Spleen (tissue), 11 donors: ENCODE measurements around the gene EYS. TPM values are rescaled to one million over a fixed set of nuclear protein-coding genes. Genes with fewer than 3 reads are reported as not detected.

Experiments
- DNase-seq: peaks from one replicate; pipeline ENCODE4 v3.0.0-alpha.2; 2020
- H3K27ac ChIP-seq, 8 donors: fragments of 200-600 bp; sonication (generic) in 7 of 8; 1 replicate in 4 of 8; 2 replicates in 4 of 8; pipeline versions ENCODE4 v1.5.0 to v1.8.0; 2016 to 2021; ENCODE audit warnings: inconsistent platforms in 4 of 8, mild to moderate bottlenecking in 4 of 8, moderate library complexity in 1 of 8
- H3K27me3 ChIP-seq, 7 donors: fragments of 200-600 bp; sonication (generic) in 6 of 7; replicated peaks in 1 of 7; 1 replicate in 4 of 7; 2 replicates in 3 of 7; pipeline versions ENCODE4 v1.5.0 to v1.8.0; 2016 to 2021; ENCODE audit warnings: inconsistent platforms in 3 of 7, mild to moderate bottlenecking in 1 of 7
- H3K36me3 ChIP-seq, 6 donors: fragments of 200-600 bp; sonication (generic) in 5 of 6; 1 replicate in 4 of 6; 2 replicates in 2 of 6; pipeline versions ENCODE4 v1.5.0 to v1.8.0; 2016 to 2021; ENCODE audit warnings: inconsistent platforms in 2 of 6
- H3K4me1 ChIP-seq, 6 donors: fragments of 200-600 bp; sonication (generic) in 5 of 6; 1 replicate in 3 of 6; 2 replicates in 3 of 6; pipeline versions ENCODE4 v1.5.0 to v1.8.0; 2016 to 2021; ENCODE audit warnings: inconsistent platforms in 3 of 6
- H3K4me3 ChIP-seq, 8 donors: fragments of 200-600 bp; sonication (generic) in 7 of 8; 1 replicate in 4 of 8; 2 replicates in 4 of 8; pipeline versions ENCODE4 v1.5.0 to v1.8.0; 2016 to 2021; ENCODE audit warnings: inconsistent platforms in 4 of 8, mild to moderate bottlenecking in 4 of 8, moderate library complexity in 2 of 8
- H3K9me3 ChIP-seq, 8 donors: fragments of 200-600 bp; sonication (generic) in 7 of 8; 1 replicate in 4 of 8; 2 replicates in 4 of 8; pipeline versions ENCODE4 v1.5.0 to v1.8.0; 2016 to 2021; ENCODE audit warnings: inconsistent platforms in 4 of 8
- POLR2A ChIP-seq, 3 donors: fragments of 450-650 bp; IDR thresholded peaks; one replicate each; pipeline ENCODE4 v1.5.1; 2017; ENCODE audit warnings: antibody characterized with exemption in 3 of 3, mild to moderate bottlenecking in 1 of 3
- POLR2AphosphoS5 ChIP-seq, 3 donors: sonication (generic); formaldehyde crosslinking; IDR thresholded peaks; one replicate each; pipeline ENCODE4 v1.5.1; 2017; ENCODE audit warnings: antibody characterized with exemption in 3 of 3
- WGBS, 5 donors: extraction: QIAGEN DNeasy Blood & Tissue Kit in 3 of 5; methylation state at CpG; one replicate each; pipeline versions ENCODE4 v1.1.5 to v1.1.7; 2013 to 2018; 5-methylcytosine and 5-hydroxymethylcytosine counted together
- intact Hi-C: fragments of 100-400 bp; cut with DNase I; formaldehyde crosslinking; loops from one replicate; pipeline ENCODE4 v1.15.0; 2023; ENCODE audit warnings: low total_unique reads
- polyA plus RNA-seq, 3 donors: library from polyadenylated mRNA; stranded (reverse); fragments of 200-250 nt; gene quantifications; one replicate each; pipeline ENCODE4 v1.2.1, GENCODE V29; 2013
- total RNA-seq, 7 donors: library from RNA; depleted of rRNA in 3 of 7; stranded (reverse); fragments of >200 nt in 3 of 7; fragmentation: NEBNext Ultra II Directional in 4 of 7; extraction: Animal tissue kit (Norgen Biotek cat#: 25700) in 4 of 7; gene quantifications; one replicate each; pipeline versions ENCODE4 v1.1.0 to v1.2.1, GENCODE V29; 2016 to 2021
- TF ChIP-seq, protein P1 (sequence below), 11 experiments: fragments of 200-600 bp in 7 of 11; fragments of 450-650 bp in 4 of 11; sonication (generic) in 4 of 11; IDR thresholded peaks in 8 of 11; conservative IDR thresholded peaks in 3 of 11; 1 replicate in 7 of 11; 2 replicates in 4 of 11; pipeline versions ENCODE4 v1.4.0 to v1.8.0; 2016 to 2021; ENCODE audit warnings: antibody characterized with exemption in 11 of 11, inconsistent platforms in 4 of 11, mild to moderate bottlenecking in 1 of 11
- donor health status: healthy with polysubstance abuse.
- donor health status: DM: no; HTN: no; CAD: no; lungs with moderate emphysema.
- donor health status: DM: no; HTN: no; CAD: no.
- donor health status: Bipolar disorder and iron deficiency.
- donor health status: healthy.
- donor health status: DM: no; HTN: no; CAD: no.
- donor health status: DM: yes; HTN: yes; CAD: no.

Gene EYS
- total and polyA plus RNA-seq, 10 donors, result under 0.01 to 0.72 (median 0.28) TPM; not detected in 5

DNA sequence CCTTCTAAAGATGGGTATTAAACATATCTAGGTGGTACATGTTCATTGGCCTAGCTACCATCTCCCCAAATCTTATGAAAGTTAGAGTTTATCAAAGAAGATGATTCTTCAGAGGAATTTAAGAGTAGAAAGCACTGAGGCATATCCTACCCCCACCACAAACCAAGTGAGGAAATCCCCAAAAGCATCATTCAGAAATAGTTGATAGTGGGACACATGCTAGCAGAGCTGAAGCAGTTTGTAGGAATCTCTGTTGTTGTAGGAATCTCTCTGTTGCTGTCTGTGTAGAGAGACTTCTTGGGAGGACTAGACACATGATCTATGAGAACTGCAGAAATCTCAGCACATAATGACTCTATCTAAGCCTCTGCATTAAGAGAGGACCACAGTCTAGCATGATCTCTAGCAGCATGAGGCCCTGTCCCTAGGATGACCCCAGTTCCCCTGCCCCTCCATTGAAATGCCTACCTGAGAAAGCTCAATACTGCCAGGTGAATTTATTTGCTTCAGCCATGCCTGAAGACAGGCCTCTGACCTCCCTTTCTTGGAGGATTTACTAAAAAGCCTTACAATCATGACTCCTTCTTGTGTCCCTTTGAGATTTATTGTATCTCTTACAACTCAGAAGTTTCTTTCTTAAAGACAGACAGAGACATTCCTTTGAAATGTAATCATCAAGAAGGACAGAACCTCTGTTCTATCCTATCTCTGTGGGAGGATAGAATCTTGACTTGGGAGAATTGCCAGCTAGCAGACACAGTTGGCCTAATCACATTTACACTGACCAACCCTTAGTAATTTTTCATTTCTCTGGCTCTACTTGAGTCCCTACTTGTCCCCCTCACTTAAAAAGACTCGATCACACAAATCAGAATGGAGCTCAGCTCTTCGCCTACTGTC is 1489.1 kb downstream of the EYS start:
- Histone ChIP-seq H3K27ac (peak overlapping the region in 1 of 8 donors; percentile 4), H3K9me3 (no peaks in the 10 kb centered on the region), H3K36me3 (no peaks in the 10 kb centered on the region), H3K27me3 (no peaks in the 10 kb centered on the region), H3K4me3 (no peak overlapping the region), H3K4me1 (no peaks in the 10 kb centered on the region)
- 64 to 77% (median 67%) methylated on average over 2 of the region's 2 CpGs for WGBS, 5 donors
- intact Hi-C loops, result no loop called here
- no peak for TF ChIP-seq POLR2A (IDR thresholded peaks at IDR 0.05)
- no peak for TF ChIP-seq POLR2AphosphoS5 (IDR thresholded peaks at IDR 0.05)
- TF ChIP-seq, protein P1, sequence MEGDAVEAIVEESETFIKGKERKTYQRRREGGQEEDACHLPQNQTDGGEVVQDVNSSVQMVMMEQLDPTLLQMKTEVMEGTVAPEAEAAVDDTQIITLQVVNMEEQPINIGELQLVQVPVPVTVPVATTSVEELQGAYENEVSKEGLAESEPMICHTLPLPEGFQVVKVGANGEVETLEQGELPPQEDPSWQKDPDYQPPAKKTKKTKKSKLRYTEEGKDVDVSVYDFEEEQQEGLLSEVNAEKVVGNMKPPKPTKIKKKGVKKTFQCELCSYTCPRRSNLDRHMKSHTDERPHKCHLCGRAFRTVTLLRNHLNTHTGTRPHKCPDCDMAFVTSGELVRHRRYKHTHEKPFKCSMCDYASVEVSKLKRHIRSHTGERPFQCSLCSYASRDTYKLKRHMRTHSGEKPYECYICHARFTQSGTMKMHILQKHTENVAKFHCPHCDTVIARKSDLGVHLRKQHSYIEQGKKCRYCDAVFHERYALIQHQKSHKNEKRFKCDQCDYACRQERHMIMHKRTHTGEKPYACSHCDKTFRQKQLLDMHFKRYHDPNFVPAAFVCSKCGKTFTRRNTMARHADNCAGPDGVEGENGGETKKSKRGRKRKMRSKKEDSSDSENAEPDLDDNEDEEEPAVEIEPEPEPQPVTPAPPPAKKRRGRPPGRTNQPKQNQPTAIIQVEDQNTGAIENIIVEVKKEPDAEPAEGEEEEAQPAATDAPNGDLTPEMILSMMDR (IDR thresholded peaks at IDR 0.05 in 8 of 11, conservative IDR thresholded peaks at IDR 0.05 in 3 of 11), result no peak
- DNase-seq, result no peak

DNA sequence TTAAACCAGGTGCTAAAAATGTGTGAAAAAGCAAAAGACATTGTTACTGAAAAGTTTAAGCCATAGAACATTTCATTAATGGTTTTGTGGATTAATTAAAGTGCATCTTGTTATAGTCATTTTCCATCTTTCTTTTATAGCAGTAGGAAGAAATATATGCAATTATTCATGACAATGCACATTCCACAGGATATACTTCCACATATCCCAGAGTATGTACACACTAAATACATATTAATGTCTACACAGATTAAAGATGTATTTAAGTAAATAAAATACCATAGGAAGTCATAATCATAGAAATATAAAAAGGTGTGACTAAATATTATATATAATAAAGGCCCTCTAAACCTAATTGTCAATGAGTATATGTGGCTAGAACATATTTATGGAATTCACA is 1492.7 kb downstream of the EYS start:
- no peak overlapping the region for H3K27ac ChIP-seq
- no peaks in the 10 kb centered on the region for H3K27me3 ChIP-seq
- no peaks in the 10 kb centered on the region for H3K36me3 ChIP-seq
- intact Hi-C loops, result no loop called here
- no peak for DNase-seq
- H3K4me1 ChIP-seq, result no peaks in the 10 kb centered on the region
- TF ChIP-seq POLR2A (IDR thresholded peaks at IDR 0.05) (no peak), POLR2AphosphoS5 (IDR thresholded peaks at IDR 0.05) (no peak)
- TF ChIP-seq, protein P1 (IDR thresholded peaks at IDR 0.05 in 8 of 11, conservative IDR thresholded peaks at IDR 0.05 in 3 of 11), result no peak
- H3K9me3 ChIP-seq, result no peaks in the 10 kb centered on the region
- no peak overlapping the region for H3K4me3 ChIP-seq

DNA sequence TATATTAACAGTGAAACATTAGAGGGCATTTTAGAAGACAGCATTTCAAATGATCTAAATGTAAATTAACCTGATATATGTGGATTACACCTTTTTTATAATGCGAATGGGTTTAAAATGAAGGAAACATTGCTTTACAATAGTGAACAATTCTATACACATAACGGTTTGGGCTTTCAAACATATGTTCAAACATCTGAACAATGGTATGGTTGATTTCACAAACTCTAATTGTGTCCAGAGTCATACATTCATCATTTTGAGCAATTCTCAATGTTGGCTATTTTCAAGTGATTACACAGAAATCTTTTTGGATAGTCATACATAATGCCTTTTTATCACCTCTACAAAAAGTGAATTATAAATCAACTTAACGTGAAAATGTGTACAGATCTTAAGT is 1493.3 kb downstream of the EYS start:
- H3K4me1 ChIP-seq, result no peaks in the 10 kb centered on the region
- H3K27ac ChIP-seq, result no peak overlapping the region
- no peaks in the 10 kb centered on the region for H3K36me3 ChIP-seq
- intact Hi-C loops, result no loop called here
- no peak overlapping the region for H3K4me3 ChIP-seq
- no peaks in the 10 kb centered on the region for H3K9me3 ChIP-seq
- no peak for DNase-seq
- no peaks in the 10 kb centered on the region for H3K27me3 ChIP-seq
- TF ChIP-seq POLR2A (IDR thresholded peaks at IDR 0.05), result no peak
- TF ChIP-seq POLR2AphosphoS5 (IDR thresholded peaks at IDR 0.05), result no peak
- TF ChIP-seq, protein P1 (IDR thresholded peaks at IDR 0.05 in 8 of 11, conservative IDR thresholded peaks at IDR 0.05 in 3 of 11), result no peak
- 49 to 62% (median 55%) methylated on average over 3 of the region's 3 CpGs for WGBS, 5 donors

DNA sequence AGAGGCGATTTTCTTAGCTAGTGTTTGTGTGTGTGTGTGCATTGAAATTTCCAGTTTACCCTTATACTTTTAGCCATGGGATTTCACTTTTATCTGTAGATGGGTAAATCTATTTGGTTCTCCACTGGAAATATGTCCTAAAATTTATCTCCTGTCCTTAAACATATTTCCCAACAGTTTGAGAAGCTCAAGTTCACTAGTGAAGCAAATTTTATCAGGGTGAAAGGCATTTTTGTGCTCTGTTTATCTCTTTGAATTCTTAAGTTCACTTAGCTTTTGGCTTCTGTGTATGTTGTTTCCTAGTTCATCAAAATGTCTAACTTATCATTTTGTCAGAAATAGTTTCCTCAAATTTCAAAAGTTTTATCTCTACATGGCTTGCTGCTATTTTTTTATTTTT is 1509.8 kb downstream of the EYS start:
- no peak for DNase-seq
- no peaks in the 10 kb centered on the region for H3K36me3 ChIP-seq
- no peaks in the 10 kb centered on the region for H3K4me1 ChIP-seq
- peaks cover 0 to 22% (median 10%) of the 10 kb centered on the region in 8 donors for H3K9me3 ChIP-seq
- H3K4me3 ChIP-seq, result no peak overlapping the region
- intact Hi-C loops, result no loop called here
- WGBS, 5 donors, result 88 to 100% (median 92%) methylated on average over 1 of the region's 1 CpG
- H3K27ac ChIP-seq, result no peak overlapping the region
- TF ChIP-seq, protein P1 (IDR thresholded peaks at IDR 0.05 in 8 of 11, conservative IDR thresholded peaks at IDR 0.05 in 3 of 11), result no peak
- TF ChIP-seq POLR2AphosphoS5 (IDR thresholded peaks at IDR 0.05) (no peak), POLR2A (IDR thresholded peaks at IDR 0.05) (no peak)
- no peaks in the 10 kb centered on the region for H3K27me3 ChIP-seq
